Tibial nerve (tissue), 4 donors: ENCODE measurements around the gene UBTD1.

Experiments
- EP300 ChIP-seq, 2 donors: sonication (generic); formaldehyde crosslinking; IDR thresholded peaks; one replicate each; pipeline ENCODE4 v1.6.1; 2017; ENCODE audit warnings: antibody characterized with exemption in 2 of 2, mild to moderate bottlenecking in 1 of 2
- POLR2A ChIP-seq, 2 donors: fragments of 450-650 bp; IDR thresholded peaks; one replicate each; pipeline ENCODE4 v1.6.1; 2017; ENCODE audit warnings: antibody characterized with exemption in 2 of 2, mild to moderate bottlenecking in 2 of 2, moderate library complexity in 2 of 2
- TF ChIP-seq, protein P1 (sequence below), 5 experiments: fragments of 200-600 bp in 3 of 5; fragments of 450-650 bp in 2 of 5; sonication (generic) in 3 of 5; IDR thresholded peaks; one replicate each; pipeline ENCODE4 v1.5.1; 2016 to 2019; ENCODE audit warnings: antibody characterized with exemption in 5 of 5, mild to moderate bottlenecking in 3 of 5, moderate library complexity in 2 of 5

DNA sequence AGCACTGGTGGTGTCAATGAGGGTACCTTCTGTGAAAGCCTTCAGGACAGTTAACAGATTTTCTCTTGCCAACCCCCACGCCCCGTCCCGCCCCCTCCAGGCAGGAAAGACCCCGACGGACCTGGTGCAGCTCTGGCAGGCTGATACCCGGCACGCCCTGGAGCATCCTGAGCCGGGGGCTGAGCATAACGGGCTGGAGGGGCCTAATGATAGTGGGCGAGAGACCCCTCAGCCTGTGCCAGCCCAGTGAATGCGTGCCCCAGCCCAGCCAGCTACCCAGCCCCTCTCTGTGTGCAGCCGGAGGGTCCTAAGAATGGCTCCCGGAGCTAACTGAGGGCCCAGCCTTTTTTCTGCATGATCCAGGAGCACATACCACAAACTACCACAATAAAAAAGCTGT lies 84.8 kb downstream of the UBTD1 start:
- TF ChIP-seq, protein P1, sequence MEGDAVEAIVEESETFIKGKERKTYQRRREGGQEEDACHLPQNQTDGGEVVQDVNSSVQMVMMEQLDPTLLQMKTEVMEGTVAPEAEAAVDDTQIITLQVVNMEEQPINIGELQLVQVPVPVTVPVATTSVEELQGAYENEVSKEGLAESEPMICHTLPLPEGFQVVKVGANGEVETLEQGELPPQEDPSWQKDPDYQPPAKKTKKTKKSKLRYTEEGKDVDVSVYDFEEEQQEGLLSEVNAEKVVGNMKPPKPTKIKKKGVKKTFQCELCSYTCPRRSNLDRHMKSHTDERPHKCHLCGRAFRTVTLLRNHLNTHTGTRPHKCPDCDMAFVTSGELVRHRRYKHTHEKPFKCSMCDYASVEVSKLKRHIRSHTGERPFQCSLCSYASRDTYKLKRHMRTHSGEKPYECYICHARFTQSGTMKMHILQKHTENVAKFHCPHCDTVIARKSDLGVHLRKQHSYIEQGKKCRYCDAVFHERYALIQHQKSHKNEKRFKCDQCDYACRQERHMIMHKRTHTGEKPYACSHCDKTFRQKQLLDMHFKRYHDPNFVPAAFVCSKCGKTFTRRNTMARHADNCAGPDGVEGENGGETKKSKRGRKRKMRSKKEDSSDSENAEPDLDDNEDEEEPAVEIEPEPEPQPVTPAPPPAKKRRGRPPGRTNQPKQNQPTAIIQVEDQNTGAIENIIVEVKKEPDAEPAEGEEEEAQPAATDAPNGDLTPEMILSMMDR (IDR thresholded peaks at IDR 0.05) = no peak
- TF ChIP-seq POLR2A (IDR thresholded peaks at IDR 0.05) = no peak
- no peak for TF ChIP-seq EP300 (IDR thresholded peaks at IDR 0.05)
